Left ventricle myocardium inferior (tissue), 1 donor: ENCODE measurements around the gene NCBP2. TPM values are rescaled to one million over a fixed set of nuclear protein-coding genes. Genes with fewer than 3 reads are reported as not detected.

Experiments
- DNase-seq: peaks from one replicate; pipeline ENCODE4 v3.0.0-alpha.2; 2020
- H3K27ac ChIP-seq: fragments of 200-600 bp; replicated peaks from 2 replicates; pipeline ENCODE4 v1.8.0; 2021
- H3K27me3 ChIP-seq: fragments of 200-600 bp; 2 replicates; pipeline ENCODE4 v1.8.0; 2021; ENCODE audit warnings: low read depth
- H3K36me3 ChIP-seq: fragments of 200-600 bp; 2 replicates; pipeline ENCODE4 v1.8.0; 2021
- H3K4me1 ChIP-seq: fragments of 200-600 bp; 2 replicates; pipeline ENCODE4 v1.8.0; 2021
- H3K4me3 ChIP-seq: fragments of 200-600 bp; 2 replicates; pipeline ENCODE4 v1.8.0; 2021; ENCODE audit warnings: mild to moderate bottlenecking, moderate library complexity
- H3K9me3 ChIP-seq: fragments of 200-600 bp; replicated peaks from 2 replicates; pipeline ENCODE4 v1.8.0; 2021
- CTCF ChIP-seq: fragments of 200-600 bp; IDR thresholded peaks from 2 replicates; pipeline ENCODE4 v1.8.0; 2021; ENCODE audit warnings: antibody characterized with exemption, mild to moderate bottlenecking, borderline replicate concordance
- intact Hi-C: fragments of 100-400 bp; cut with micrococcal nuclease; formaldehyde crosslinking; loops from one replicate; pipeline ENCODE4 v1.11.0; 2022
- total RNA-seq: library from RNA; stranded (reverse); fragmentation: NEBNext Ultra II Directional; extraction: Animal tissue kit (Norgen Biotek cat#: 25700); gene quantifications from one replicate; pipeline ENCODE4 v1.2.1, GENCODE V29; 2021
- donor health status: DM: no; HTN: yes; CAD: no; lungs with severe emphysema.

The NCBP2 gene
- total RNA-seq, 1 donor from 2014 or later, result 36.9 TPM

- no peak overlapping the region for H3K27ac ChIP-seq
- no peak for TF ChIP-seq CTCF
- intact Hi-C loops, result loop anchor here (10.0 kb wide), 1 partner anchor 133 kb away; no protein-coding TSS in a partner anchor
Measured at GRCh38 chr3:196967412-196968232, 25.3 kb upstream of the NCBP2 start.

GRCh38 chr3:196966526-196967401 is 24.4 kb upstream of the NCBP2 start:
- Histone ChIP-seq H3K9me3 (no peaks in the 10 kb centered on the region), H3K36me3 (no peaks in the 10 kb centered on the region), H3K4me1 (peaks cover 23% of the 10 kb centered on the region), H3K27ac (no peak overlapping the region), H3K27me3 (no peaks in the 10 kb centered on the region), H3K4me3 (no peak overlapping the region)
- no peak for TF ChIP-seq CTCF
- DNase-seq, result no peak
- intact Hi-C loops, result loop anchor here (10.0 kb wide), 1 partner anchor 132 kb away; no protein-coding TSS in a partner anchor

More at GRCh38 chr3:196967412-196968232, 25.3 kb upstream of the NCBP2 start:
- no peak for DNase-seq
- Histone ChIP-seq H3K27me3 (no peaks in the 10 kb centered on the region), H3K36me3 (no peaks in the 10 kb centered on the region), H3K4me3 (peak overlapping the region; percentile 94), H3K4me1 (peaks cover 23% of the 10 kb centered on the region), H3K9me3 (no peaks in the 10 kb centered on the region)

GRCh38 chr3:196965804-196966173 is 23.5 kb upstream of the NCBP2 start:
- Histone ChIP-seq H3K27me3 (no peaks in the 10 kb centered on the region), H3K27ac (no peak overlapping the region), H3K9me3 (no peaks in the 10 kb centered on the region), H3K4me3 (no peak overlapping the region), H3K36me3 (no peaks in the 10 kb centered on the region), H3K4me1 (peaks cover 23% of the 10 kb centered on the region)
- DNase-seq, result no peak
- intact Hi-C loops, result loop anchor here (10.0 kb wide), 1 partner anchor 131 kb away; no protein-coding TSS in a partner anchor
- TF ChIP-seq CTCF, result no peak

GRCh38 chr3:196965112-196965803 is 22.9 kb upstream of the NCBP2 start:
- Histone ChIP-seq H3K36me3 (no peaks in the 10 kb centered on the region), H3K4me3 (no peak overlapping the region), H3K27me3 (no peaks in the 10 kb centered on the region), H3K4me1 (peaks cover 23% of the 10 kb centered on the region), H3K9me3 (no peaks in the 10 kb centered on the region), H3K27ac (no peak overlapping the region)
- intact Hi-C loops, result loop anchor here (10.0 kb wide), 1 partner anchor 130 kb away; no protein-coding TSS in a partner anchor
- DNase-seq, result no peak
- no peak for TF ChIP-seq CTCF

- intact Hi-C loops, result loop anchor here (10.0 kb wide), 1 partner anchor 129 kb away; no protein-coding TSS in a partner anchor
Measured at GRCh38 chr3:196963631-196963953, 21.3 kb upstream of the NCBP2 start.

More at GRCh38 chr3:196963631-196963953, 21.3 kb upstream of the NCBP2 start:
- Histone ChIP-seq H3K4me3 (no peak overlapping the region), H3K27ac (no peak overlapping the region), H3K9me3 (no peaks in the 10 kb centered on the region), H3K4me1 (peaks cover 14% of the 10 kb centered on the region), H3K36me3 (no peaks in the 10 kb centered on the region), H3K27me3 (no peaks in the 10 kb centered on the region)
- TF ChIP-seq CTCF, result no peak
- no peak for DNase-seq
